Neuronal stem cell (in vitro differentiated cells): ENCODE measurements around the gene ZBED2.

Experiments used
- DNase-seq: peaks from one replicate; pipeline ENCODE4 v3.0.0-alpha.2; 2013; ENCODE audit warnings: low spot score
- H2AFZ ChIP-seq: one replicate; pipeline ENCODE4 v1.6.1; 2013; ENCODE audit warnings: mild to moderate bottlenecking, low read length, inconsistent platforms
- H2AK5ac ChIP-seq: 2 replicates; pipeline ENCODE4 v1.6.1; 2013; ENCODE audit warnings: low read depth, mild to moderate bottlenecking, inconsistent platforms, low read length, moderate library complexity, mixed read lengths
- H2BK120ac ChIP-seq: 2 replicates; pipeline ENCODE4 v1.6.1; 2013; ENCODE audit warnings: low read depth, mild to moderate bottlenecking, inconsistent platforms, low read length, moderate library complexity, mixed read lengths
- H2BK12ac ChIP-seq: one replicate; pipeline ENCODE4 v1.6.1; 2013; ENCODE audit warnings: low read length, inconsistent platforms
- H2BK15ac ChIP-seq: 2 replicates; pipeline ENCODE4 v1.6.1; 2013; ENCODE audit warnings: mild to moderate bottlenecking, low read length, inconsistent platforms, mixed read lengths
- H2BK5ac ChIP-seq: one replicate; pipeline ENCODE4 v1.6.1; 2013; ENCODE audit warnings: inconsistent platforms, mild to moderate bottlenecking, low read length, moderate library complexity
- H3K14ac ChIP-seq: one replicate; pipeline ENCODE4 v1.6.1; 2013; ENCODE audit warnings: low read length, inconsistent platforms
- H3K18ac ChIP-seq: 2 replicates; pipeline ENCODE4 v1.6.1; 2013; ENCODE audit warnings: low read length, inconsistent platforms
- H3K23ac ChIP-seq: 2 replicates; pipeline ENCODE4 v1.6.1; 2013; ENCODE audit warnings: low read depth, mild to moderate bottlenecking, mixed read lengths, low read length, inconsistent platforms; ENCODE audit not compliant: poor library complexity
- H3K27ac ChIP-seq: replicated peaks from 3 replicates; pipeline ENCODE4 v1.5.1; 2013; ENCODE audit warnings: low read length, inconsistent platforms
- H3K27me3 ChIP-seq, 3 experiments: 2 replicates each; pipeline ENCODE4 v1.6.1; 2013; ENCODE audit warnings: low read length in 3 of 3, mild to moderate bottlenecking in 2 of 3, inconsistent platforms in 1 of 3, low read depth in 1 of 3, mixed read lengths in 1 of 3, moderate library complexity in 1 of 3; ENCODE audit not compliant: control insufficient read depth in 3 of 3, insufficient read depth in 3 of 3
- H3K36me3 ChIP-seq, 2 donors: replicated peaks in 1 of 2; 2 replicates each; pipeline ENCODE4 v1.6.1; 2013; ENCODE audit warnings: low read length in 2 of 2; ENCODE audit not compliant: control insufficient read depth in 2 of 2, insufficient read depth in 2 of 2
- H3K4ac ChIP-seq: 2 replicates; pipeline ENCODE4 v1.6.1; 2013; ENCODE audit warnings: inconsistent platforms, mild to moderate bottlenecking, low read length, moderate library complexity
- H3K4me1 ChIP-seq, 2 donors: 1 replicate in 1 of 2; 2 replicates in 1 of 2; pipeline ENCODE4 v1.6.1; 2013; ENCODE audit warnings: low read length in 2 of 2, low read depth in 1 of 2; ENCODE audit not compliant: control insufficient read depth in 2 of 2, insufficient read depth in 1 of 2
- H3K4me2 ChIP-seq: one replicate; pipeline ENCODE4 v1.6.1; 2013; ENCODE audit warnings: mild to moderate bottlenecking, low read length, inconsistent platforms; ENCODE audit not compliant: insufficient read depth, poor library complexity, severe bottlenecking
- H3K4me3 ChIP-seq, 2 donors: 2 replicates each; pipeline ENCODE4 v1.5.1; 2013; ENCODE audit warnings: low read length in 2 of 2, mild to moderate bottlenecking in 2 of 2, inconsistent platforms in 1 of 2, moderate library complexity in 1 of 2
- H3K79me1 ChIP-seq: one replicate; pipeline ENCODE4 v1.6.1; 2013; ENCODE audit warnings: low read depth, mild to moderate bottlenecking, inconsistent platforms, low read length, moderate library complexity
- H3K9ac ChIP-seq: one replicate; pipeline ENCODE4 v1.6.1; 2013; ENCODE audit warnings: mild to moderate bottlenecking, low read depth, low read length, inconsistent platforms; ENCODE audit not compliant: poor library complexity
- H3K9me3 ChIP-seq, 2 donors: replicated peaks in 1 of 2; 2 replicates each; pipeline versions ENCODE3 to v1.6.1; 2013; ENCODE audit warnings: low read length in 2 of 2, mild to moderate bottlenecking in 2 of 2, inconsistent platforms in 1 of 2, low read depth in 1 of 2, mixed read lengths in 1 of 2, moderate library complexity in 1 of 2; ENCODE audit not compliant: control insufficient read depth in 2 of 2, insufficient read depth in 1 of 2
- H4K8ac ChIP-seq: one replicate; pipeline ENCODE4 v1.6.1; 2013; ENCODE audit warnings: low read depth, mild to moderate bottlenecking, inconsistent platforms, low read length, moderate library complexity
- H4K91ac ChIP-seq: one replicate; pipeline ENCODE4 v1.6.1; 2013; ENCODE audit warnings: low read length, low read depth, mild to moderate bottlenecking, inconsistent platforms; ENCODE audit not compliant: poor library complexity
- WGBS, 2 donors: extraction: QIAGEN DNeasy Blood & Tissue Kit; methylation state at CpG; one replicate each; pipeline ENCODE4 v1.1.7; 2013; ENCODE audit warnings: missing lambda C conversion rate in 2 of 2, mixed read lengths in 1 of 2; ENCODE audit not compliant: insufficient read length in 2 of 2, insufficient replicate concordance in 1 of 2; ENCODE audit errors: extremely low coverage in 2 of 2; 5-methylcytosine and 5-hydroxymethylcytosine counted together

Gene ZBED2

DNA sequence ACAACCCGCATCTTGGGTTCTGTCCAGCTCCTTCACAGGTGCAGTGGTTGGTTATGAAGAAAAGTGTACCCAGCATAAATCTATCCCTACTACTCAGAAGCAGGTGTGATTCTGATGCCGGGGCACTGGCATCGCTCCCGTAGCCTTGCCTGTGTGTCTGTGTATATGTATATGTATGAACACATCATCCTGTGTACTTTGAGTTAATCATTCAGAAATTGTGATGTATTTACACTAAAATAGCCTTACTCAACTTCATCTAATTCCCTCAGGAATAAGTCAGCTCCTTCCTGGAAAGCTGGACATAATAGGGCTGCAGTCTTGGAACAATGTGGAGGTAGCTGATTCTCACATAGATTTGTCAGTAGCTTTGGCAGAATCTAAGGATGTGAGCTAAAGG lies 6.7 kb upstream of the ZBED2 start:
- no peak overlapping the region for H3K23ac ChIP-seq
- H3K9me3 ChIP-seq = no peaks in the 10 kb centered on the region
- H3K18ac ChIP-seq = no peak overlapping the region
- H2BK120ac ChIP-seq = no peak overlapping the region
- no peak overlapping the region for H2BK15ac ChIP-seq
- no peaks in the 10 kb centered on the region for H3K27me3 ChIP-seq
- H3K4me3 ChIP-seq = no peak overlapping the region
- no peaks in the 10 kb centered on the region for H3K4me1 ChIP-seq
- no peak overlapping the region for H3K4ac ChIP-seq
- no peak overlapping the region for H2BK12ac ChIP-seq
- no peak overlapping the region for H2AK5ac ChIP-seq
- H3K27ac ChIP-seq = no peak overlapping the region
- H3K14ac ChIP-seq = no peak overlapping the region
- no peak overlapping the region for H2AFZ ChIP-seq
- H4K91ac ChIP-seq = no peak overlapping the region
- no CpG with 5 or more reads among the region's 4 CpGs for WGBS, 2 donors
- no peak overlapping the region for H3K9ac ChIP-seq
- no peak overlapping the region for H4K8ac ChIP-seq
- H3K36me3 ChIP-seq = no peaks in the 10 kb centered on the region
- H3K79me1 ChIP-seq = no peaks in the 10 kb centered on the region
- no peak overlapping the region for H3K4me2 ChIP-seq
- H2BK5ac ChIP-seq = no peak overlapping the region
- DNase-seq = no peak

DNA sequence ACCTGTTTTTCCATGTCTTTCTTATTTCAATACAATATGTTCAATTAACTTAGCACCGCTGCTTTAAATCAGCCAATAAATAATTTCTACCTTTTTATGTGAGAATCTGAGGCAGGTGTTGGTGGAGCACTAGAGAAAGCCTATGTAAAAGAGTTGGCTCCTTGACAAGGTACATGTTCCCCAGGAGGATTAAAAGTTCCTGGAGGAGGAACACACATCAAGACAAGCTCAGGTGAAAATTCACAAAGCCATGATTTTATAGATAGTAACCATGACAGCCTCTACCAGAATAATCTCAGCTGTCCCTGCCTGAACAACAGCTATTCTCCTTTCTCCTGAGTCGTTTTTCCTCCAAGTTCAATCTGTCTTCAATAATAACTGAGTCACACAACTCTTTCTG lies 3.4 kb upstream of the ZBED2 start:
- Histone ChIP-seq H2BK5ac (no peak overlapping the region), H2BK120ac (no peak overlapping the region), H3K4me1 (peaks cover 0 to 2% of the 10 kb centered on the region in 2 donors), H2AK5ac (no peak overlapping the region), H3K4ac (no peak overlapping the region), H3K18ac (no peak overlapping the region), H3K14ac (no peak overlapping the region), H3K23ac (no peak overlapping the region), H3K9ac (no peak overlapping the region), H4K8ac (no peak overlapping the region), H3K27me3 (peaks cover 0 to 3% (median 0%) of the 10 kb centered on the region in 3 experiments), H2BK15ac (no peak overlapping the region), H2BK12ac (no peak overlapping the region), H3K27ac (no peak overlapping the region), H2AFZ (no peak overlapping the region), H4K91ac (no peak overlapping the region), H3K79me1 (no peaks in the 10 kb centered on the region), H3K4me3 (no peak overlapping the region), H3K9me3 (no peaks in the 10 kb centered on the region), H3K4me2 (no peak overlapping the region), H3K36me3 (no peaks in the 10 kb centered on the region)
- no peak for DNase-seq
- no CpG with 5 or more reads among the region's 2 CpGs for WGBS, 2 donors

DNA sequence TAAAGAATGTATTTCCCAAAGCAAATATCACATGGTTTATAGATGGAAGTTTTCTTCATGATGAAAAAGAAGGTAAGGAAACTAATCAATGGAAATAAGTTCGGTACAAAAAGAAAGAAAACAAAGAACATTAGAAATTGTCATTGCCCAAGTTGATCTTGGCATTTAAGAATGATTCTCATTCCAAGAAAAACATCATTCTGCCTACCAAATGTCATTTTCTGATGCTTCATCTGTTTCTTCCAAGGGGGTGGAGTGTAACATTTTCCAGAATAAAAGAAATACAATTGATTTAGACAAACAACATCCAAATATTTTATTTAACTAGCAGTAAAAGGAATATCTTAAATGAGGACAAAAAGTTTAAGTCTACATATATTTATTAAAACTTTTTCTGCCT lies 3.0 kb upstream of the ZBED2 start:
- H3K79me1 ChIP-seq = no peaks in the 10 kb centered on the region
- H3K14ac ChIP-seq = no peak overlapping the region
- H3K36me3 ChIP-seq = no peaks in the 10 kb centered on the region
- H3K4me1 ChIP-seq = peaks cover 0 to 2% of the 10 kb centered on the region in 2 donors
- H2BK15ac ChIP-seq = no peak overlapping the region
- H3K9ac ChIP-seq = no peak overlapping the region
- no peak for DNase-seq
- H3K27ac ChIP-seq = no peak overlapping the region
- H3K4me2 ChIP-seq = no peak overlapping the region
- no peak overlapping the region for H2AK5ac ChIP-seq
- H3K4ac ChIP-seq = no peak overlapping the region
- H2AFZ ChIP-seq = no peak overlapping the region
- no peak overlapping the region for H2BK5ac ChIP-seq
- H3K4me3 ChIP-seq = no peak overlapping the region
- peaks cover 0 to 5% (median 0%) of the 10 kb centered on the region in 3 experiments for H3K27me3 ChIP-seq
- H4K8ac ChIP-seq = no peak overlapping the region
- no peaks in the 10 kb centered on the region for H3K9me3 ChIP-seq
- no peak overlapping the region for H4K91ac ChIP-seq
- no peak overlapping the region for H3K23ac ChIP-seq
- H2BK120ac ChIP-seq = no peak overlapping the region
- no peak overlapping the region for H2BK12ac ChIP-seq
- no CpG with 5 or more reads among the region's 1 CpG for WGBS, 2 donors
- H3K18ac ChIP-seq = no peak overlapping the region

DNA sequence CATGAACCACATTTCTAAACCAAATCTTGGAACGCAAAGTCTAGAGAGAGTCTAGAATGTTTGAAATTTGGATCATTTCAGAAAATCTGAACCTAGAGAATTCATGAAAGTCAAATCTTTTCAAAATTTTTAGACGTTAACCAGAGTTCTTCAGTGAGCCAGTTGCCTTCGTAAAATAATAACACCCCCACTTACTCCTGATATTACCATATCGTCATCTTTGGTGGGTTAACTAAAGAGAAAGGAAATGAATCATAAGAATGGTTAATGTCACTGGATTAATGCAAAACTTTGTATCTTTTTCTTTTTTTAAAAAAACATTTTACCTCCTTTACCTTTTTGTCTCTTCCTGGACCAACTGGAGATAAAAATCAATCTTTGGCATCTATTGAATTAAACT lies 1.2 kb upstream of the ZBED2 start:
- Histone ChIP-seq H3K9ac (no peak overlapping the region), H2BK15ac (no peak overlapping the region), H3K27me3 (peaks cover 0 to 5% (median 0%) of the 10 kb centered on the region in 3 experiments), H3K23ac (no peak overlapping the region), H3K4me1 (peaks cover 0 to 2% of the 10 kb centered on the region in 2 donors), H3K79me1 (no peaks in the 10 kb centered on the region), H4K8ac (no peak overlapping the region), H3K4me2 (no peak overlapping the region), H3K18ac (no peak overlapping the region), H3K4ac (no peak overlapping the region), H3K27ac (no peak overlapping the region), H2AFZ (no peak overlapping the region), H2BK120ac (no peak overlapping the region), H3K4me3 (no peak overlapping the region), H2AK5ac (no peak overlapping the region), H4K91ac (no peak overlapping the region), H2BK5ac (no peak overlapping the region), H2BK12ac (no peak overlapping the region), H3K14ac (no peak overlapping the region), H3K36me3 (no peaks in the 10 kb centered on the region), H3K9me3 (no peaks in the 10 kb centered on the region)
- no CpG with 5 or more reads among the region's 4 CpGs for WGBS, 2 donors
- DNase-seq = no peak
